GM15510 (cell line): ENCODE results near the gene HOMER2.

Source experiments
- POLR2A ChIP-seq: IDR thresholded peaks from 3 replicates; pipeline ENCODE4 v1.6.1; 2011; ENCODE audit warnings: borderline replicate concordance; ENCODE audit not compliant: insufficient read length; ENCODE audit errors: extremely low read depth

Gene HOMER2

GRCh38 chr15:82898961-82899360, 53.6 kb downstream of the HOMER2 start:
- no peak for TF ChIP-seq POLR2A

GRCh38 chr15:82895983-82896382, 56.5 kb downstream of the HOMER2 start:
- TF ChIP-seq POLR2A: no peak

GRCh38 chr15:82894971-82895520, 57.5 kb downstream of the HOMER2 start:
- no peak for TF ChIP-seq POLR2A

- TF ChIP-seq POLR2A: no peak
Observed at GRCh38 chr15:82892573-82892972, 59.9 kb downstream of the HOMER2 start.

- TF ChIP-seq POLR2A: no peak
Observed at GRCh38 chr15:82890995-82891390, 61.5 kb downstream of the HOMER2 start.

GRCh38 chr15:82890338-82890994, 62.1 kb downstream of the HOMER2 start:
- TF ChIP-seq POLR2A: no peak

- no peak for TF ChIP-seq POLR2A
Observed at GRCh38 chr15:82882273-82882928, 70.1 kb downstream of the HOMER2 start.

- TF ChIP-seq POLR2A: no peak
Observed at GRCh38 chr15:82881747-82882146, 70.8 kb downstream of the HOMER2 start.

- no peak for TF ChIP-seq POLR2A
Observed at GRCh38 chr15:82880704-82881103, 71.8 kb downstream of the HOMER2 start.

GRCh38 chr15:82878325-82878724, 74.2 kb downstream of the HOMER2 start:
- no peak for TF ChIP-seq POLR2A

- no peak for TF ChIP-seq POLR2A
Observed at GRCh38 chr15:82877825-82878224, 74.7 kb downstream of the HOMER2 start.

- no peak for TF ChIP-seq POLR2A
Observed at GRCh38 chr15:82875411-82876003, 77.0 kb downstream of the HOMER2 start.

GRCh38 chr15:82874961-82875360, 77.6 kb downstream of the HOMER2 start:
- no peak for TF ChIP-seq POLR2A

GRCh38 chr15:82874267-82874666, 78.3 kb downstream of the HOMER2 start:
- TF ChIP-seq POLR2A: no peak

- TF ChIP-seq POLR2A: no peak
Observed at GRCh38 chr15:82873000-82873680, 79.4 kb downstream of the HOMER2 start.

- no peak for TF ChIP-seq POLR2A
Observed at GRCh38 chr15:82871832-82872484, 80.6 kb downstream of the HOMER2 start.

GRCh38 chr15:82871358-82871757, 81.2 kb downstream of the HOMER2 start:
- no peak for TF ChIP-seq POLR2A
